Neural progenitor cell (in vitro differentiated cells): Measurements from ENCODE around the gene U2AF2. TPM values are rescaled to one million over a fixed set of nuclear protein-coding genes. Genes with fewer than 3 reads are reported as not detected.

Source experiments
- DNase-seq: peaks from one replicate; pipeline ENCODE4 v3.0.0-alpha.2; 2016; ENCODE audit warnings: low spot score
- H2AFZ ChIP-seq: fragments of 200-600 bp; sonication (generic); replicated peaks from 2 replicates; pipeline ENCODE4 v1.6.1; 2016; ENCODE audit warnings: antibody characterized with exemption
- H3F3A ChIP-seq: fragments of 200-600 bp; sonication (generic); 2 replicates; pipeline ENCODE4 v1.6.1; 2016; ENCODE audit warnings: antibody characterized with exemption, low read depth
- H3K27ac ChIP-seq: fragments of 200-600 bp; sonication (generic); 2 replicates; pipeline ENCODE4 v1.5.1; 2016; ENCODE audit warnings: mild to moderate bottlenecking
- H3K27me3 ChIP-seq: fragments of 200-600 bp; sonication (generic); 2 replicates; pipeline ENCODE4 v1.6.1; 2016; ENCODE audit warnings: mild to moderate bottlenecking, moderate library complexity
- H3K36me3 ChIP-seq: fragments of 200-600 bp; sonication (generic); 2 replicates; pipeline ENCODE4 v1.5.1; 2016
- H3K4me1 ChIP-seq: fragments of 200-600 bp; sonication (generic); 2 replicates; pipeline ENCODE4 v1.6.1; 2016; ENCODE audit warnings: mixed run types
- H3K4me2 ChIP-seq: fragments of 200-600 bp; sonication (generic); 2 replicates; pipeline ENCODE4 v1.6.1; 2016
- H3K4me3 ChIP-seq: fragments of 200-600 bp; sonication (generic); 2 replicates; pipeline ENCODE4 v1.5.1; 2016
- H3K79me2 ChIP-seq: fragments of 200-600 bp; sonication (generic); 2 replicates; pipeline ENCODE4 v1.6.1; 2016; ENCODE audit warnings: low read depth
- H3K9ac ChIP-seq: fragments of 200-600 bp; sonication (generic); 2 replicates; pipeline ENCODE4 v1.6.1; 2016
- H3K9me3 ChIP-seq: fragments of 200-600 bp; sonication (generic); 2 replicates; pipeline ENCODE4 v1.5.1; 2016; ENCODE audit warnings: low read depth
- H4K20me1 ChIP-seq: fragments of 200-600 bp; sonication (generic); 2 replicates; pipeline ENCODE4 v1.6.1; 2016; ENCODE audit warnings: low read depth
- H3K27ac Mint-ChIP-seq: 3 replicates; pipeline ENCODE4 v1.8.0; 2021; ENCODE audit warnings: mixed read lengths
- H3K27me3 Mint-ChIP-seq: 2 replicates; pipeline ENCODE4 v1.8.0; 2022; ENCODE audit warnings: low read depth, mild to moderate bottlenecking, inconsistent platforms, moderate library complexity, mixed read lengths; ENCODE audit not compliant: insufficient read depth
- H3K36me3 Mint-ChIP-seq: 3 replicates; pipeline ENCODE4 v1.8.0; 2021; ENCODE audit warnings: mixed read lengths
- H3K4me1 Mint-ChIP-seq: 3 replicates; pipeline ENCODE4 v1.8.0; 2021; ENCODE audit warnings: mixed read lengths
- H3K4me3 Mint-ChIP-seq: 3 replicates; pipeline ENCODE4 v1.8.0; 2021; ENCODE audit warnings: mild to moderate bottlenecking, moderate library complexity, mixed read lengths
- H3K9me3 Mint-ChIP-seq: 3 replicates; pipeline ENCODE4 v1.8.0; 2020; ENCODE audit warnings: mixed read lengths
- CTCF ChIP-seq: fragments of 200-600 bp; sonication (generic); IDR thresholded peaks from 2 replicates; pipeline ENCODE4 v1.5.1; 2017; ENCODE audit warnings: antibody characterized with exemption, mild to moderate bottlenecking
- EZH2 ChIP-seq: fragments of 200-600 bp; sonication (generic); IDR thresholded peaks from 2 replicates; pipeline ENCODE4 v1.6.1; 2017; ENCODE audit warnings: antibody characterized with exemption, mild to moderate bottlenecking, moderate library complexity
- EZH2phosphoT487 ChIP-seq: fragments of 200-600 bp; sonication (generic); IDR thresholded peaks from 2 replicates; pipeline ENCODE4 v1.6.1; 2017; ENCODE audit warnings: antibody characterized with exemption
- total RNA-seq: library from RNA; depleted of rRNA; stranded (reverse); fragments of >200 nt; gene quantifications from 2 replicates; pipeline ENCODE4 v1.2.3, GENCODE V29; 2015; ENCODE audit warnings: low replicate concordance

U2AF2 gene
- total RNA-seq, 1 donor from 2014 or later, result 124 TPM

GRCh38 chr19:55626350-55626749, 28.5 kb upstream of the U2AF2 start:
- Histone ChIP-seq H3K4me2 (no peak overlapping the region), H3K27ac (no peak overlapping the region), H3K9ac (no peak overlapping the region), H3K27me3 (no peaks in the 10 kb centered on the region), H3K79me2 (peaks cover 12% of the 10 kb centered on the region), H3K4me1 (peaks cover 5% of the 10 kb centered on the region), H3K36me3 (no peaks in the 10 kb centered on the region), H2AFZ (no peak overlapping the region), H4K20me1 (peaks cover 12% of the 10 kb centered on the region), H3K9me3 (no peaks in the 10 kb centered on the region), H3K4me3 (no peak overlapping the region), H3F3A (peaks cover 21% of the 10 kb centered on the region)
- no peaks in the 10 kb centered on the region for H3K36me3 Mint-ChIP-seq
- H3K4me3 Mint-ChIP-seq, result no peak overlapping the region
- H3K9me3 Mint-ChIP-seq, result no peaks in the 10 kb centered on the region
- H3K4me1 Mint-ChIP-seq, result peaks cover 20% of the 10 kb centered on the region
- peaks cover 2% of the 10 kb centered on the region for H3K27me3 Mint-ChIP-seq
- no peak for TF ChIP-seq CTCF
- H3K27ac Mint-ChIP-seq, result no peak overlapping the region
- no peak for DNase-seq

GRCh38 chr19:55632463-55632834, 22.4 kb upstream of the U2AF2 start:
- peaks cover 15% of the 10 kb centered on the region for H3F3A ChIP-seq
- no peak overlapping the region for H3K27ac ChIP-seq
- no peak overlapping the region for H2AFZ ChIP-seq
- H3K4me3 ChIP-seq, result no peak overlapping the region
- no peaks in the 10 kb centered on the region for H3K36me3 ChIP-seq
- TF ChIP-seq CTCF (peak; percentile 91), EZH2 (peak; percentile 26), EZH2phosphoT487 (no peak)
- peaks cover 13% of the 10 kb centered on the region for H3K27me3 Mint-ChIP-seq
- peaks cover 12% of the 10 kb centered on the region for H4K20me1 ChIP-seq
- H3K36me3 Mint-ChIP-seq, result no peaks in the 10 kb centered on the region
- no peaks in the 10 kb centered on the region for H3K27me3 ChIP-seq
- H3K4me1 Mint-ChIP-seq, result peaks cover 26% of the 10 kb centered on the region
- H3K27ac Mint-ChIP-seq, result no peak overlapping the region
- H3K4me3 Mint-ChIP-seq, result peak overlapping the region; percentile 2
- H3K9ac ChIP-seq, result no peak overlapping the region
- no peaks in the 10 kb centered on the region for H3K9me3 ChIP-seq
- DNase-seq, result peak; percentile 97
- H3K79me2 ChIP-seq, result peaks cover 24% of the 10 kb centered on the region
- no peaks in the 10 kb centered on the region for H3K9me3 Mint-ChIP-seq
- no peak overlapping the region for H3K4me2 ChIP-seq
- peaks cover 6% of the 10 kb centered on the region for H3K4me1 ChIP-seq

GRCh38 chr19:55633861-55634260, 21.0 kb upstream of the U2AF2 start:
- H3K27ac ChIP-seq, result no peak overlapping the region

More at GRCh38 chr19:55633861-55634260, 21.0 kb upstream of the U2AF2 start:
- Mint-ChIP-seq H3K27me3 (peaks cover 19% of the 10 kb centered on the region), H3K9me3 (no peaks in the 10 kb centered on the region), H3K4me1 (peaks cover 29% of the 10 kb centered on the region), H3K36me3 (peaks cover 4% of the 10 kb centered on the region), H3K4me3 (peak overlapping the region; percentile 75), H3K27ac (no peak overlapping the region)
- TF ChIP-seq EZH2phosphoT487 (no peak), CTCF (no peak), EZH2 (no peak)
- peaks cover 6% of the 10 kb centered on the region for H3K4me1 ChIP-seq
- no peaks in the 10 kb centered on the region for H3K36me3 ChIP-seq
- H3K9ac ChIP-seq, result no peak overlapping the region
- peaks cover 18% of the 10 kb centered on the region for H3F3A ChIP-seq
- no peak overlapping the region for H2AFZ ChIP-seq
- H3K4me3 ChIP-seq, result peak overlapping the region; percentile 88
- H3K79me2 ChIP-seq, result peaks cover 38% of the 10 kb centered on the region
- H3K9me3 ChIP-seq, result no peaks in the 10 kb centered on the region
- no peak for DNase-seq
- H4K20me1 ChIP-seq, result peaks cover 16% of the 10 kb centered on the region
- peak overlapping the region; percentile 99 for H3K4me2 ChIP-seq
- H3K27me3 ChIP-seq, result no peaks in the 10 kb centered on the region
